Small intestine (tissue), 7 donors: ENCODE data around the gene UBE2G1. TPM values are rescaled to one million over a fixed set of nuclear protein-coding genes. Genes with fewer than 3 reads are reported as not detected.
"Not testable (repeated sequence)": the region's sequence is repeated elsewhere in the genome, so short reads cannot be mapped to it uniquely, and the experiment has no call there.

Source experiments
- DNase-seq, 2 donors: peaks; one replicate each; pipeline versions ENCODE4 v3.0.0 to v3.0.0-alpha.2; 2013
- FAIRE-seq: peaks from 2 replicates; lab custom pipeline; 2012; peaks lifted over from hg19 to GRCh38; lab: Jason Lieb, UNC
- H3K27ac ChIP-seq, 3 donors: one replicate each; pipeline ENCODE4 v1.5.1; 2013; ENCODE audit warnings: low read length in 2 of 3, mild to moderate bottlenecking in 2 of 3, control low read depth in 1 of 3, inconsistent platforms in 1 of 3, low read depth in 1 of 3, moderate library complexity in 1 of 3
- H3K27me3 ChIP-seq, 3 donors: one replicate each; pipeline ENCODE4 v1.6.1; 2013; ENCODE audit warnings: low read length in 3 of 3, inconsistent platforms in 1 of 3; ENCODE audit not compliant: control insufficient read depth in 3 of 3, insufficient read depth in 3 of 3
- H3K36me3 ChIP-seq, 3 donors: one replicate each; pipeline ENCODE4 v1.6.1; 2013; ENCODE audit warnings: low read length in 3 of 3, inconsistent platforms in 1 of 3, low read depth in 1 of 3, mild to moderate bottlenecking in 1 of 3, moderate library complexity in 1 of 3; ENCODE audit not compliant: control insufficient read depth in 3 of 3, insufficient read depth in 2 of 3
- H3K4me1 ChIP-seq, 3 donors: one replicate each; pipeline ENCODE4 v1.6.1; 2013; ENCODE audit warnings: low read length in 2 of 3, inconsistent platforms in 1 of 3, low read depth in 1 of 3, mild to moderate bottlenecking in 1 of 3, moderate library complexity in 1 of 3; ENCODE audit not compliant: control insufficient read depth in 3 of 3, insufficient read depth in 2 of 3
- H3K4me3 ChIP-seq, 3 donors: one replicate each; pipeline ENCODE4 v1.5.1; 2013; ENCODE audit warnings: low read length in 3 of 3, control low read depth in 1 of 3, inconsistent platforms in 1 of 3, low read depth in 1 of 3, mild to moderate bottlenecking in 1 of 3, moderate library complexity in 1 of 3
- H3K9me3 ChIP-seq, 2 donors: one replicate each; pipeline ENCODE4 v1.6.1; 2013; ENCODE audit warnings: low read depth in 1 of 2, low read length in 1 of 2; ENCODE audit not compliant: control insufficient read depth in 2 of 2, insufficient read depth in 1 of 2
- WGBS, 3 donors: extraction: QIAGEN DNeasy Blood & Tissue Kit; methylation state at CpG; one replicate each; pipeline ENCODE4 v1.1.7; 2013; 5-methylcytosine and 5-hydroxymethylcytosine counted together
- polyA plus RNA-seq, 4 donors: library from polyadenylated mRNA; stranded (reverse) in 3 of 4; unstranded in 1 of 4; fragments of 200-250 nt in 3 of 4; fragments of 120-200 nt in 1 of 4; gene quantifications; one replicate each; pipeline versions ENCODE4 v1.2.1 to v1.2.3, GENCODE V29; 2013
- donor health status: healthy with polysubstance abuse.
- donor health status: control.
- donor health status: control.
- donor health status: Bipolar disorder and iron deficiency.
- donor health status: healthy.

Gene UBE2G1
- polyA plus RNA-seq, 4 donors, result 15.7 to 45.0 (median 31.4) TPM

DNA sequence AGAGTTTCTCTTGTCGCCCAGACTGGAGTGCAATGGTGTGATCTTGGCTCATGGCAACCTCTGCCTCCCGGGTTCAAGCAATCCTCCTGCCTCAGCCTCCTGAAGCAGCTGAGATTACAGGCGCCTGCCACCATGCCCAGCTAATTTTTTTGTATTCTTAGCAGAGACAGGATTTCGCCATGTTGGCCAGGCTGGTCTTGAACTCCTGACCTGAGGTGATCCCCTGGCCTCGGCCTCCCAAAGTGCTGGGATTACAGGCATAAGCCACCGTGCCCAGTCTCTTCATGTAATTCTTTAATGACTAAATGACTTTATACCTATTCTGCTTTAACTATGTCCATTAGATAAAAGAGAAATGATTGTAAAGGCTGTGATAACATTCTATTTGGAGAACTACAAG lies 111.2 kb downstream of the UBE2G1 start:
- H3K27me3 ChIP-seq, DNase-seq, H3K4me1 ChIP-seq, H3K27ac ChIP-seq, FAIRE-seq, H3K4me3 ChIP-seq: not testable (repeated sequence)
- peaks cover 1 to 18% (median 2%) of the 10 kb centered on the region in 3 donors for H3K36me3 ChIP-seq
- H3K9me3 ChIP-seq, result peaks cover 0 to 15% of the 10 kb centered on the region in 2 donors
- 89 to 95% (median 91%) methylated on average over 6 of the region's 6 CpGs for WGBS, 3 donors

DNA sequence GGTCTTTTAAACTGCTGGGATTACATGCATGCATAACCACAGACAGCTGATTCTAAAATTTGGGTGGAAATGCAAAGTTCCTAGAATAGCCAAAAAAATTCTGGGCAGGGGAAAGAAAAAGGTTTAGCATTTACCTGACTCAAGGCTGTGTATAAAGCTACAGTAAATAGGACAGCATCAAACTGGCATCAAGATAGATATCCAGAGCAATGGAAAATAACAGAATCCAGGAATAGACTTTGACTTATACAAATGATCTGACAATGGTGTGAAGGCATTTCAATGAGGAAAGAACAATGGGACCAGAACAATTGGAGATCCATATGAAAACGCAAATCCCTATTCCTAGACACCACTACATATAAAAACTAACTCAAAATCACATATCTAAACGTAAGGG lies 115.6 kb downstream of the UBE2G1 start:
- Histone ChIP-seq H3K27me3 (no peaks in the 10 kb centered on the region), H3K4me3 (no peak overlapping the region), H3K4me1 (peaks cover 0 to 31% (median 3%) of the 10 kb centered on the region in 3 donors), H3K36me3 (peaks cover 0 to 15% (median 2%) of the 10 kb centered on the region in 3 donors), H3K27ac (no peak overlapping the region), H3K9me3 (no peaks in the 10 kb centered on the region)
- WGBS, 3 donors, result 79 to 91% (median 85%) methylated on average over 2 of the region's 2 CpGs
- no peak for FAIRE-seq
- no peak for DNase-seq

DNA sequence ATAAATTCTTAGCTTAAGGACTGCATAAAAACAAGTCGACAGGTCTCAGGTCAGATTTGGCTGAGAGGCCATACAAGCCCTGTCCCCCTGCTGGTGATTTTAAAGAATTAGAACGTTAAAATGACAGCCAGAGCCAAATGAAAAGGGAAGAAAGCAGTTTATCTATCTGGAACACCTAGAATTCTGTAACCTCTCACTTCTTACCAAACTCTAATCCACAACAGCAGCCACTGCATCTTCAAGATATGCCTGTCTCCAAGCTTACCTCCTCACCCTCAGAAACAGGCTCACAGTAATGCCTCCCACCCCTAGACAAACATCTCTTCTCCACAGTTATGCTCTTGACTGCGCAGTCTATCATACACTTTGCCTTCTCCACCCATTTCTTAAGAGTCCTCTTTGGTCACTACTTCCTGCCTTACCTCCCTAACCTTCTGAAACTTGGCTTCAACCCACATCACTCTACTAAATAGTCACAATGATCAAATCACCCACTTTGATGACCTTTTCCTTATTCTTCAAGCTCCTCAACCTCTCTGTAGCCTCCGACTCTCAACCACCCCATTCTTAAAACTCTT lies 116.9 kb downstream of the UBE2G1 start:
- H3K36me3 ChIP-seq, result peaks cover 0 to 15% (median 2%) of the 10 kb centered on the region in 3 donors
- no peak overlapping the region for H3K4me3 ChIP-seq
- peak; percentile 26 to 38 for DNase-seq
- H3K9me3 ChIP-seq, result no peaks in the 10 kb centered on the region
- WGBS, 3 donors, result 49 to 55% (median 53%) methylated on average over 4 of the region's 4 CpGs
- H3K27me3 ChIP-seq, result no peaks in the 10 kb centered on the region
- no peak for FAIRE-seq
- H3K4me1 ChIP-seq, result peaks cover 0 to 31% (median 3%) of the 10 kb centered on the region in 3 donors
- no peak overlapping the region for H3K27ac ChIP-seq

DNA sequence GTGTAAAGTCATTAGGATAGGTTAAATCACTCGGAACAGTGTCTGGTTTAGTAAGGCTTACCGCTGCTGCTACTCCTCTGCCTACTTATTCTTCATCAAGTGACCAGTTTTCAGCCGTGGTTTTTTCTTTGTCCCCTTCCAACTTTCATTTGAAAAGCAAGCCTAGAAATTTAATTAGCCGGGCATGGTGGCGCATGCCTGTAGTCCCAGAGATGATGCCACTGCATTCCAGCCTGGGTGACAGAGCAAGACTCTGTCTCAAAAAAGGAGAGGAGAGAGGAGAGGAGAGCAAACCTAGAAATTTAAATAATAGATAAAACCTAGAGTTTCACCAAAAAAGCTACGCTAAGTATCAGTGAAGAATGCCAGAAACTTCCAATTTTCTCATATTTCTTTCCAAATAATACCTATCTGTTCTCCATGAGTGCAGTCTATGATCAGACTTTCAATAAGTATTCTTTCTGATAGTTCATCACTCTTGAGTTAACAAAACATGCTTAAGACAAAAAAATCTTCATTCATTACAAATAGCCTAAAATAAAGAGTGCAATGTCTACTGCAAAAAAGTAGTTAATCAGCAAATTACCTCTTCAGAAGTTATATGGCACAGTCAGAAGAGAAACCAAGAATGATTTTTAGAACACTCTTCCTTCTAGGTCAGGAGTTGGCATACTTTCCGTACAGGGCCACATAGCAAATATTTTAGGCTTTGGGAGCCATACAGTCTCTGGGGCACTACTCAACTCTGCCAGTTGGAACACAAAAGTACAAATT lies 117.8 kb downstream of the UBE2G1 start:
- Histone ChIP-seq H3K4me1 (peaks cover 0 to 37% (median 3%) of the 10 kb centered on the region in 3 donors), H3K27me3 (no peaks in the 10 kb centered on the region), H3K9me3 (no peaks in the 10 kb centered on the region), H3K27ac (peak overlapping the region in 2 of 3 donors; percentile 84 to 92), H3K4me3 (no peak overlapping the region), H3K36me3 (peaks cover 0 to 15% (median 2%) of the 10 kb centered on the region in 3 donors)
- WGBS, 3 donors, result 71 to 89% (median 84%) methylated on average over 7 of the region's 7 CpGs
- no peak for DNase-seq
- FAIRE-seq, result no peak

GRCh38 chr17:4247971-4248388 lies 118.5 kb downstream of the UBE2G1 start:
- WGBS, 3 donors, result 20 to 64% (median 36%) methylated on average over 11 of the region's 11 CpGs
- H3K4me1 ChIP-seq, result peaks cover 0 to 42% (median 3%) of the 10 kb centered on the region in 3 donors
- DNase-seq (peak; percentile 86 to 89), FAIRE-seq (no peak)
- H3K4me3 ChIP-seq, result no peak overlapping the region
- no peaks in the 10 kb centered on the region for H3K27me3 ChIP-seq
- H3K27ac ChIP-seq, result peak overlapping the region; percentile 61 to 92 (median 84)
- H3K36me3 ChIP-seq, result peaks cover 0 to 15% (median 0%) of the 10 kb centered on the region in 3 donors
- H3K9me3 ChIP-seq, result no peaks in the 10 kb centered on the region

GRCh38 chr17:4247361-4247970 lies 119.0 kb downstream of the UBE2G1 start:
- Histone ChIP-seq H3K4me3 (no peak overlapping the region), H3K4me1 (peaks cover 0 to 42% (median 3%) of the 10 kb centered on the region in 3 donors), H3K27ac (peak overlapping the region; percentile 61 to 92 (median 84)), H3K36me3 (peaks cover 0 to 16% (median 0%) of the 10 kb centered on the region in 3 donors), H3K27me3 (no peaks in the 10 kb centered on the region), H3K9me3 (no peaks in the 10 kb centered on the region)
- FAIRE-seq (no peak), DNase-seq (peak in 1 of 2 donors; percentile 76)
- WGBS, 3 donors, result 21 to 67% (median 51%) methylated on average over 5 of the region's 5 CpGs

DNA sequence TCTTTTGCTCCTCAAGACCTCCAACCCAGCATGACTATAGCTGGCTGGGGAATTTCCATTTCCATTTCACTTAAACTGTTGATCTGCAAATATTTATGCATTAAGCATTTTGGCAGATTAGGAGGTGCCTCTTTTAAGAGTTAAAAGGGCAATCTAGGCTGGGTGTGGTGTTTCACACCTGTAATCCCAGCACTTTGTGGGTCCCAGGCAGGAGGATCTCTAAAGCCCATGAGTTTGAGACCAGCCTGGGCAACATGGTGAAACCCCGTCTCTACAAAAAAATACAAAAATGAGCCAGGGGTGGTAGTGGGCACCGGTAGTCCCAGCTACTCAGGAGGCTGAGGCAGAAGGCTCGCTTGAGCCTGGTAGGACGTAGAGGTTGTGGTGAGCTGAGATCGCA lies 119.8 kb downstream of the UBE2G1 start:
- no peaks in the 10 kb centered on the region for H3K27me3 ChIP-seq
- H3K36me3 ChIP-seq, result peaks cover 0 to 21% (median 0%) of the 10 kb centered on the region in 3 donors
- FAIRE-seq (no peak), DNase-seq (no peak)
- peak overlapping the region in 1 of 3 donors; percentile 92 for H3K27ac ChIP-seq
- WGBS, 3 donors, result 83 to 95% (median 92%) methylated on average over 5 of the region's 5 CpGs
- no peaks in the 10 kb centered on the region for H3K9me3 ChIP-seq
- peaks cover 0 to 42% (median 7%) of the 10 kb centered on the region in 3 donors for H3K4me1 ChIP-seq
- H3K4me3 ChIP-seq, result no peak overlapping the region

DNA sequence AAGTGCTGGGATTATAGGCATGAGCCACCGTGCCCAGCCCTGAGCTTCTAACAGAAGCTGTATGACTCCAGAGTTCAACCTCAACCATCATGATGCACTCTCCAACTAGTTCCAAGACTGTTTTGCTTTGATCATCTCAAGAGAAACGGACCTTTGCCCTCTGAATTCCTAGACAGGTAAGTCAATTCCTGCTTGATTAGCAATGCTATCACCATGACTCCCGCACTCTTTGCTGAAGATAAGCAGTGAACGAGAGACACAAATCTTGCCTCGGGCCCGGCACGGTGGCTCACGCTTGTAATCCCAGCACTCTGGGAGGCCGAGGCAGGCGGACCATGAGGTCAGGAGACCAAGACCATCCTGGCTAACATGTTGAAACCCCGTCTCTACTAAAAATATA lies 124.9 kb downstream of the UBE2G1 start:
- DNase-seq (peak; percentile 86 to 98), FAIRE-seq (no peak)
- peak overlapping the region in 1 of 3 donors; percentile 38 for H3K27ac ChIP-seq
- no peaks in the 10 kb centered on the region for H3K9me3 ChIP-seq
- H3K4me1 ChIP-seq, result peaks cover 0 to 15% (median 3%) of the 10 kb centered on the region in 3 donors
- 13 to 76% (median 41%) methylated on average over 11 of the region's 11 CpGs for WGBS, 3 donors
- H3K27me3 ChIP-seq, result no peaks in the 10 kb centered on the region
- H3K36me3 ChIP-seq, result peaks cover 0 to 41% (median 5%) of the 10 kb centered on the region in 3 donors
- no peak overlapping the region for H3K4me3 ChIP-seq
